HepG2 (cell line): ENCODE results near the gene ARL10. TPM values are rescaled to one million over a fixed set of nuclear protein-coding genes. Genes with fewer than 3 reads are reported as not detected.
A peak's percentile ranks its signal among the peaks of the same experiment; 100 is the strongest.

ENCODE experiments used
- ARNTL ChIP-seq: sonication (generic); formaldehyde crosslinking; IDR thresholded peaks from 2 replicates; pipeline ENCODE4 v1.4.0; 2020; ENCODE audit warnings: mild to moderate bottlenecking, missing genetic modification reagents
- CENPT ChIP-seq: sonication (generic); formaldehyde crosslinking; IDR thresholded peaks from 2 replicates; pipeline ENCODE4 v1.8.0; 2022; ENCODE audit warnings: low read depth, mild to moderate bottlenecking, moderate library complexity, missing genetic modification reagents
- ESRRA ChIP-seq: sonication (generic); formaldehyde crosslinking; IDR thresholded peaks from 2 replicates; pipeline ENCODE4 v1.5.1; 2020; ENCODE audit warnings: mild to moderate bottlenecking, low read depth, missing genetic modification reagents
- GLMP ChIP-seq: sonication (generic); formaldehyde crosslinking; IDR thresholded peaks from 2 replicates; pipeline ENCODE4 v1.9.0; 2021; ENCODE audit warnings: missing genetic modification reagents, mild to moderate bottlenecking, borderline replicate concordance
- KAT2B ChIP-seq: fragments of 150-350 bp; IDR thresholded peaks from 2 replicates; pipeline ENCODE4 v1.6.1; 2014; ENCODE audit warnings: low read depth, low read length, borderline replicate concordance
- MEF2D ChIP-seq: sonication (generic); formaldehyde crosslinking; IDR thresholded peaks from 2 replicates; pipeline ENCODE4 v1.5.1; 2020; ENCODE audit warnings: mild to moderate bottlenecking, missing genetic modification reagents
- MTF1 ChIP-seq: sonication (generic); formaldehyde crosslinking; IDR thresholded peaks from 2 replicates; pipeline ENCODE4 v1.5.0; 2020; ENCODE audit warnings: missing genetic modification reagents
- NFYB ChIP-seq: sonication (generic); formaldehyde crosslinking; IDR thresholded peaks from 2 replicates; pipeline ENCODE4 v1.4.0; 2020; ENCODE audit warnings: missing genetic modification reagents
- PHB2 ChIP-seq: fragments of 450-650 bp; IDR thresholded peaks from 2 replicates; pipeline ENCODE4 v1.6.1; 2018; ENCODE audit not compliant: partially characterized antibody
- PITX1 ChIP-seq: sonication (generic); formaldehyde crosslinking; IDR thresholded peaks from 2 replicates; pipeline ENCODE4 v1.5.1; 2020; ENCODE audit warnings: mild to moderate bottlenecking, missing genetic modification reagents
- PRDM15 ChIP-seq: sonication (generic); formaldehyde crosslinking; IDR thresholded peaks from 2 replicates; pipeline ENCODE4 v1.4.0; 2020; ENCODE audit warnings: missing genetic modification reagents
- RFX1 ChIP-seq: fragments of 450-650 bp; IDR thresholded peaks from 2 replicates; pipeline ENCODE4 v1.6.1; 2017
- SSRP1 ChIP-seq: IDR thresholded peaks from 2 replicates; pipeline ENCODE4 v1.6.1; 2016; ENCODE audit warnings: control low read depth
- ZFP36L1 ChIP-seq: sonication (generic); formaldehyde crosslinking; IDR thresholded peaks from 2 replicates; pipeline ENCODE4 v1.8.0; 2022; ENCODE audit warnings: mild to moderate bottlenecking, missing genetic modification reagents, moderate library complexity
- ZNF180 ChIP-seq: sonication (generic); formaldehyde crosslinking; IDR thresholded peaks from 2 replicates; pipeline ENCODE4 v1.4.0; 2020; ENCODE audit warnings: low read depth, missing genetic modification reagents, borderline replicate concordance
- ZNF292 ChIP-seq: sonication (generic); formaldehyde crosslinking; IDR thresholded peaks from 2 replicates; pipeline ENCODE4 v1.8.1; 2022; ENCODE audit warnings: mild to moderate bottlenecking, low read depth, missing genetic modification reagents, borderline replicate concordance
- ZNF501 ChIP-seq: sonication (generic); formaldehyde crosslinking; IDR thresholded peaks from 2 replicates; pipeline ENCODE4 v1.5.1; 2020; ENCODE audit warnings: mild to moderate bottlenecking, moderate library complexity, missing genetic modification reagents
- ZNF547 ChIP-seq: sonication (generic); formaldehyde crosslinking; IDR thresholded peaks from 2 replicates; pipeline ENCODE4 v1.5.1; 2020; ENCODE audit warnings: mild to moderate bottlenecking, missing genetic modification reagents
- ZNF709 ChIP-seq: sonication (generic); formaldehyde crosslinking; IDR thresholded peaks from 2 replicates; pipeline ENCODE4 v1.5.0; 2020; ENCODE audit warnings: mild to moderate bottlenecking, missing genetic modification reagents
- ZNF772 ChIP-seq: sonication (generic); formaldehyde crosslinking; IDR thresholded peaks from 2 replicates; pipeline ENCODE4 v1.5.0; 2020; ENCODE audit warnings: mild to moderate bottlenecking, missing genetic modification reagents
- ZNF775 ChIP-seq: sonication (generic); formaldehyde crosslinking; IDR thresholded peaks from 2 replicates; pipeline ENCODE4 v1.4.0; 2020; ENCODE audit warnings: missing genetic modification reagents, mild to moderate bottlenecking, moderate library complexity, borderline replicate concordance
- polyA plus RNA-seq, 8 experiments: library from polyadenylated mRNA; depleted of rRNA in 3 of 8; stranded (reverse) in 7 of 8; unstranded in 1 of 8; fragments of >200 nt; fragmentation: Illumina TruSeq in 4 of 8; extraction: Trizol in 4 of 8; gene quantifications; 2 replicates each; pipeline versions ENCODE4 v1.2.1 to v1.2.3, GENCODE V29; 2011 to 2016; ENCODE audit warnings: low read depth in 4 of 8, missing spikeins in 1 of 8, mixed read lengths in 1 of 8; ENCODE audit not compliant: insufficient read depth in 1 of 8
- total RNA-seq, 5 experiments: library from RNA; depleted of rRNA; stranded (reverse); fragments of >200 nt; fragmentation: Illumina TruSeq; extraction: Trizol; gene quantifications; 2 replicates each; pipeline ENCODE4 v1.2.3, GENCODE V29; 2016; ENCODE audit warnings: low read depth in 1 of 5
- TF ChIP-seq, protein P1 (sequence below): IDR thresholded peaks from 2 replicates; pipeline ENCODE4 v1.6.1; 2016
- TF ChIP-seq, protein P2 (sequence below): sonication (generic); formaldehyde crosslinking; IDR thresholded peaks from 2 replicates; pipeline ENCODE4 v1.4.0; 2020; ENCODE audit warnings: missing genetic modification reagents; ENCODE audit errors: not compliant biosample characterization

The ARL10 gene
- total and polyA plus RNA-seq, 2 of the 13 experiments (the other 11 are each of a cell fraction or from before 2014, with no cell fraction given): 0.18 to 0.50 TPM

- TF ChIP-seq PRDM15 (CRISPR knock-in tag) (peak; percentile 71), KAT2B (no peak), SSRP1 (CRISPR knock-in tag) (no peak), ZNF775 (CRISPR knock-in tag) (no peak), PHB2 (no peak), PITX1 (CRISPR knock-in tag) (no peak), ZNF547 (no peak; the same call in 1 of the 2 replicates), ZNF772 (CRISPR knock-in tag) (0 out of 2 replicates have a peak, but pooled peaks have one; percentile 50), ARNTL (CRISPR knock-in tag) (no peak), ZNF501 (CRISPR knock-in tag) (no peak), RFX1 (no peak), CENPT (CRISPR knock-in tag) (no peak), ZFP36L1 (CRISPR knock-in tag) (no peak), ESRRA (peak; percentile 53; the same call in 1 of the 2 replicates), ZNF180 (no peak), GLMP (CRISPR knock-in tag) (no peak), MEF2D (CRISPR knock-in tag) (no peak), NFYB (CRISPR knock-in tag) (no peak), ZNF709 (CRISPR knock-in tag) (no peak), MTF1 (CRISPR knock-in tag) (no peak), ZNF292 (CRISPR knock-in tag) (peak; percentile 57; the same call in 1 of the 2 replicates)
- TF ChIP-seq, protein P1, sequence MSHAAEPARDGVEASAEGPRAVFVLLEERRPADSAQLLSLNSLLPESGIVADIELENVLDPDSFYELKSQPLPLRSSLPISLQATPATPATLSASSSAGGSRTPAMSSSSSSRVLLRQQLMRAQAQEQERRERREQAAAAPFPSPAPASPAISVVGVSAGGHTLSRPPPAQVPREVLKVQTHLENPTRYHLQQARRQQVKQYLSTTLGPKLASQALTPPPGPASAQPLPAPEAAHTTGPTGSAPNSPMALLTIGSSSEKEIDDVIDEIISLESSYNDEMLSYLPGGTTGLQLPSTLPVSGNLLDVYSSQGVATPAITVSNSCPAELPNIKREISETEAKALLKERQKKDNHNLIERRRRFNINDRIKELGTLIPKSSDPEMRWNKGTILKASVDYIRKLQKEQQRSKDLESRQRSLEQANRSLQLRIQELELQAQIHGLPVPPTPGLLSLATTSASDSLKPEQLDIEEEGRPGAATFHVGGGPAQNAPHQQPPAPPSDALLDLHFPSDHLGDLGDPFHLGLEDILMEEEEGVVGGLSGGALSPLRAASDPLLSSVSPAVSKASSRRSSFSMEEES (CRISPR knock-in tag): peak; percentile 35; the same call in 1 of the 2 replicates
- TF ChIP-seq, protein P2, sequence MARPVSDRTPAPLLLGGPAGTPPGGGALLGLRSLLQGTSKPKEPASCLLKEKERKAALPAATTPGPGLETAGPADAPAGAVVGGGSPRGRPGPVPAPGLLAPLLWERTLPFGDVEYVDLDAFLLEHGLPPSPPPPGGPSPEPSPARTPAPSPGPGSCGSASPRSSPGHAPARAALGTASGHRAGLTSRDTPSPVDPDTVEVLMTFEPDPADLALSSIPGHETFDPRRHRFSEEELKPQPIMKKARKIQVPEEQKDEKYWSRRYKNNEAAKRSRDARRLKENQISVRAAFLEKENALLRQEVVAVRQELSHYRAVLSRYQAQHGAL (CRISPR knock-in tag): no peak
Observed at GRCh38 chr5:176415952-176416924, 51.0 kb downstream of the ARL10 start, which contains the start of gene CLTB (continued).
